Activated T-helper 1 cell treated with anti-CD3 and anti-CD28 coated beads, Interleukin-2, amount 50 U/mL, for 16 hours (primary cell): Measurements from ENCODE around the gene GMNC.
"Not testable (repeated sequence)": the region's sequence is repeated elsewhere in the genome, so short reads cannot be mapped to it uniquely, and the experiment has no call there.

ENCODE experiments used
- DNase-seq, 2 donors: peaks; one replicate each; pipeline ENCODE4 v3.0.0-alpha.2; 2020; ENCODE audit warnings: low read depth in 1 of 2, low spot score in 1 of 2

Gene GMNC, protein sequence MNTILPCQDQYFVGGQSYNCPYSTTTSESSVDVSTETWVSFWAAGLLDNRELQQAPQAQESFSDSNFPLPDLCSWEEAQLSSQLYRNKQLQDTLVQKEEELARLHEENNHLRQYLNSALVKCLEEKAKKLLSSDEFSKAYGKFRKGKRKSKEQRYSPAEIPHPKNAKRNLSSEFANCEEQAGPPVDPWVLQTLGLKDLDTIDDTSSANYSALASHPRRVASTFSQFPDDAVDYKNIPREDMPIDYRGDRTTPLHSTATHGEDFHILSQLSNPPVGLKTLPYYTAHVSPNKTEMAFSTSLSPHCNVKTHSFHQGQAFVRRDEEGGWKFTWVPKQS

GRCh38 chr3:190862209-190863118 lies at the start of gene GMNC:
Gene GMNC, minus strand, starts transcription at chr3:190862694. Its CDS starts 79 bp downstream, at chr3:190862615.
- DNase-seq, result no peak

GRCh38 chr3:190911382-190911781 lies 48.9 kb upstream of the GMNC start:
- no peak for DNase-seq

DNA sequence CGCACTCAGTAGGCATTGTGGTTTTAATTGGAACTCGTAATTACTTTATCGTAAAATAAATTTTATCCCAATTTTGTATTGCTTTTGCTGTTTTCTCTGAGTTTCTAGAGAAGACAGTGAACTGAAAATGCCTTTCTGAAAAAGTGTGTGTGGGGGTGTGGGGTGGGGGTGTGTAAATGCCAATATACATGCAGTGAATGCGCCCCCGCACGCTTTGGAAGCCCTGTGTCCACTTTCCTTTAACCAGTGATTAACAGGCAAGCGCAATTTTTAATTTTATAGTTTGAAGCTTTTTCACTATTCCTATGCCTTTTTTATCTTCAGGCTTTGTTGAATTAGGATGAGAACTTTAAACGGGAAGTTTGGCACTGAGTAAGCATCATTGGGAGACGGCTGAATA lies 47.4 kb upstream of the GMNC start:
- no peak for DNase-seq

- no peak for DNase-seq
These were observed 40.7 kb upstream of the GMNC start for GRCh38 chr3:190903156-190903555.

DNA sequence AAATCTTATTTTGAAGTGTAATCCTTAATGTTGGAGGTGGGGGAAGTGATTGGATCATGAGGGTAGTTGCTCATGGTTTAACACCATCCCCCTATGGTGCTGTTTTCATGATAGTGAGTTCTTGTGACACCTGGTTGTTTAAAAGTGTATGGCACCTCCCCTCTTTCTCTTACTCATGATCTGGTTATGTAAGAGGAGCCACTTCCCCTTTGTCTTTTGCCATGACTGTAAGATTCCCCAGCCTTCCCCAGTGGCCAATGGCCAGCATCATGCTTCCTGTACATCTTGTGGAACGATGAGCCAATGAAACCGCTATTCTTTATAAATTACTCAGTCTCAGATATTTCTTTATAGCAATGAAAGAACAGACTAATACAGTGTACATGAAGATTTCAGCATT lies 39.8 kb upstream of the GMNC start:
- DNase-seq, result no peak

GRCh38 chr3:190892395-190892902 lies 30.0 kb upstream of the GMNC start:
- no peak for DNase-seq

DNA sequence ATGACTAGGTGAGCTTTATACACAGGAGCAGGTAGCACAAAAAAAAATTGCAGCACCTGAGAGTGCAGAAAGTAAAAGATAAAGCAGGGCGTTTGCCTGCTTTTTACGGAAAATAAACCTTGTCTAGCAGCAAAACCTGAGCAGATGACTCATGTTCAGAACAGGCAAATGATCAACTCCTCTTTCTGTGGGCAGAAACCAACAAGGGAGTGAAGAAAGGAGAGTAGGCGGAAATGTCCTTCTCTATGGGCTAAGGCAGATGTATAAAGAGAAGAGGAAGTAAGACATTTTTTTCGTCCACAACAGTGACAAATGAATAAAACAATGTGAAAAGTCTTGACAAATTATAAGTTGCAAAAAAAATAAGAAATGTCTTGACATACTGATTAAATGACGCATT lies 24.5 kb upstream of the GMNC start:
- no peak for DNase-seq

DNA sequence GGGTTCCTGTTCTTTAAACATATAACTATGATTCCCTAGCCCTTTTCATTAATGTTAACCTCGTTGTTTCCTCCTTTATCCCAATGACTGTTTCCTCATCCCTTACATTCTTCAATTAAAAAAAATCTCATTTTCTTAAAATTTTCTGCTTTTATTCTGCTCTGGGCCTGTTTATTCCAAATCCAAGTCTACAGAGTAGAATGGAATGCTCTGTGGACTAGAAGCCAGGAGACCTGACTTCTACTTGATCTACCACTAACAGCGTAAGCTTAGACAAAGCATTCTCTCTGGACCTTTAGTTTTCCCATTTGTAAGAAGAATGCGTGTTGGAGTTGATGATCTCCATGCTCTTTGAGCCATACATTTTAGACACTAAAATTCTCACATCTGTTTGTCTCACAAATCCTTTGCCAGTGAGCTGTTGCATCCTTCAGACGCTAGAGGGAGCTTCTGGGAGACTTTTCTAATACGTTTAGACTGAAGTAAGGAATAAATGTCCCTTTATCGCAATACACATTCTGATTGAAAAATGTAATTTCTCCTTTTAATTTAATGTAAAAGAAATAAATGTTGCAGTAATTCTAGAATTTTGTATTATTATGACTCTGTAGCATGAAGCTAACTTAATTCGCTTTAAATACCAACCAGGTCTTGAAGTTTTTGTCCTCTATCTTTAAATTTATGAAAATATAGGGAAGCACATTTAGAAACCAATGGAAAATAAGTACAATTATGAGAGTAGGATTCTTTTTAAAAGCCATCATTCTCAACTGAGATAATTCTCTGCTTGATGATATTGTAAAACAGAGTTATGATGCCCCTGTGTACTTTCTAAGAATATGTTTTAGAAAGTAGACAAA lies 21.7 kb upstream of the GMNC start:
- no peak for DNase-seq

GRCh38 chr3:190883141-190883540 lies 20.6 kb upstream of the GMNC start:
- DNase-seq, result no peak

DNA sequence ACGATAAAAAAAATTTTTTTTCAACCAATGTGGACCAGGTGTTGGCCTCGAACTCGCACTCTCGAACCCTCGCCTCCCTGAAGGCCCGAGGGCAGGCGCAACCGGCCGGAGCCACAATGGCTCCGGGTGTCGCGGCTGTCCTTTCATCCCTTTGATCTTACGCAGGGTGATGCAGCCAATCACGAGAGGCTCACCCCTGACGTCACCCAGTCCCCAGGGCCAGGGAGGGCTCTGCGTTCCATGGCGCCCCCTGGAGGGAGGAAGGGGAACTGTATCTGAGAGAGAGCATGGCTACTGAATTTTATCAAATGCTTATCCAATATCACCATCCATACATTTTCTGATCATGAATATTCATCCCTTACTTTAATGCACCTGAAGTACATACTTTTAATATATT lies 15.4 kb upstream of the GMNC start:
- DNase-seq, result no peak

- not testable (repeated sequence) for DNase-seq
These were observed 13.9 kb upstream of the GMNC start for GRCh38 chr3:190876433-190876832.

DNA sequence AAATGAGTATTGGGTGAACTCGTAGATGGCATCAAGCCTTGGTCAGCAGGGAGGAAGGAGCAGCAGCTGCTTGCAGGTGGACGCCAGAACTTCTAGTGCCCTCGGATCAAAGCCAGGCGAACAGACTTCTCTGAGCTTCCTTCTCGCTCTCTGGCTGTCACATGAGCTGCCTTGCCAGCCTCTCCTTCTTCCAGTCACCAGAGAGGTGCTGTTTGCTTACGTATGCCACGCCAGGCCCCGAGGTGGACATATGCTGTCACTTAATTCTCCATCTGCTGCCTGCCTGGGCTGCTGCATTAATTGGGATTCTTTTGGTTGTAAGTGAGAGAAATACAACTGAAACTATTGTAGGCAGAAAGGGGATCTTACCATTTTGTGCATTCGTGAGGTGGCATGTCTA lies 12.6 kb upstream of the GMNC start:
- DNase-seq, result not testable (repeated sequence)

GRCh38 chr3:190870127-190870526 lies 7.6 kb upstream of the GMNC start:
- no peak for DNase-seq

GRCh38 chr3:190867071-190867470 lies 4.6 kb upstream of the GMNC start:
- DNase-seq, result no peak

GRCh38 chr3:190865828-190866227 lies 3.3 kb upstream of the GMNC start:
- DNase-seq, result no peak

GRCh38 chr3:190865419-190865818 lies 2.9 kb upstream of the GMNC start:
- no peak for DNase-seq

DNA sequence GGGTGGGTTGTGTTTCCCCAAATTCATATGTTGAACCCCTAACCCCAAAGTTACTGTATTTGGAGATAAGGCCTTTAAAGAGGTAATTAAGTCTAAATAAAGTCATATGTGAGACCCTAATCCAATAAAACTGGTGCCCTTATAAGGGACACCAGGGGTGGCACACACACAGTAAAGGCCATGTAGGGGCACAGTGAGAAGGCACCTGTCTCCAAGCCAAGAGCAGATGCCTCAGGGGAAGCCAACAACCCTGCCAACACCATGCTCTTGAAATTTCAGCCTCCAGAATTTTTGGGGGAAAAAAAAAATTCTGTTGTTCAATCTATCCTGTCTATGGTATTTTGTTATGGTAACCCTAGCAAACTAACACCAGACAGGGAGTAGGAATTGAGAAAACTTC lies 1.5 kb upstream of the GMNC start:
- no peak for DNase-seq

DNA sequence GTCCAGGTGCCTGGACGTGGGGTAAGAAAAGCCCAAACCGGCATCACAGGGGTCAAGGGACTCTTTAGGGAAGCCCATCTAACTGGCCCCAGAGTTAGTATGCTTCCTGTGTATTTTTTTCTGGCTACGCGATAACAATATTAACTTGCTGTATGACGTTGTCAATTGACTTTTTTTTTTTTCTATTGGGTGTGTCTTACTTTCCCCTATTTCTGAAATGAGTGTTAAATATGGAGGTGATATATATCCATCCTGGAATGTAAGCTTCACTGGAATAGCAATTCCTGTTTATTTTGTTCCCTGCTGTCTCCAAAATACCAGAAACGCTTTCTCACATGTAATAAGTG lies 598 bp upstream of the GMNC start:
- no peak for DNase-seq

- DNase-seq, result no peak
These were observed 2.0 kb downstream of the GMNC start for GRCh38 chr3:190860521-190860920.

DNA sequence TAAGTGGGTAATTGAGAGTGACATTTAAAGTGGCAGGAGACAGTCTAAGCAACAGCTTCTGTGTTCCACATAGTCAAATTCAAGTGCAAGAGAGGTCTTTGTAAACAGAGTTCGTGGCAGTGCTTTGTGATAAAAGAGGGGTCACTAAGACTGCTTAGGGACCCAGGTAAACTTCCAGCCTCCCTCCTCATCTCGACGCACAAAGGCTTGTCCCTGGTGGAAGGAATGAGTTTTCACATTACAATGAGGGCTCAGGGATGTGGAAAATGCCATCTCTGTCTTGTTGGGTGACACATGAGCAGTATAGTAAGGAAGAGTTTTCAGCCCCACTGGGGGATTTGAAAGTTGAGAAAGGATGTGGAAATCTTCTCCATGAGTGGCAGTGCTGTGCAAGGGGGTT lies 7.3 kb downstream of the GMNC start:
- no peak for DNase-seq

DNA sequence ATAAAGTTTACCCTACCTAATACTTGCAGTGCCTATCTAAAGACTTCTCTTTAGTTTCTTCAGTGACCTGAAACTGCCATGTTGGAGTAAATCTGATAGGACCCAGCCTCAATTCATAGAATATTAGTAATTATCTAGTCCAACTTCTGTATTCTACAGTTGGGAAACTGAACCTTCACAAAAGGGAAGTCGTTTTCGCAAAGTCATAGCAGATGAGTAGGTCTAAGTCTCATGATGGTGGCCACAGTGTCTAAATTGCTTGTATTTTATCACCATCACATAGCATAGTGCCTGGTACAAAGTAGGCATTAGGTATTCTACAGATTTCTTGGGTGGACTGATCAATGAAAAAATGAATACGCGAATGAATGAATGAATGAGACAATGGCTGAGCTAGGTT lies 8.4 kb downstream of the GMNC start:
- DNase-seq, result no peak
